ENCODE measurements around the gene IGSF8. TPM values are rescaled to one million over a fixed set of nuclear protein-coding genes. Genes with fewer than 3 reads are reported as not detected.
"Not testable (repeated sequence)": the region's sequence is repeated elsewhere in the genome, so short reads cannot be mapped to it uniquely, and the experiment has no call there.

Gene IGSF8
- total RNA-seq, 2 donors from 2014 or later, result 34.5 to 35.9 TPM

GRCh38 chr1:160128636-160129035, 30.2 kb upstream of the IGSF8 start:
- Histone ChIP-seq H3K27me3 (ENCODE audit: control insufficient read depth, insufficient read depth, low read length, poor library complexity, severe bottlenecking) (no peaks in the 10 kb centered on the region), H3K9me3 (ENCODE audit: control insufficient read depth, low read length) (no peaks in the 10 kb centered on the region), H3K36me3 (ENCODE audit: control insufficient read depth, insufficient read depth, low read length) (no peaks in the 10 kb centered on the region), H3K9ac (ENCODE audit: extremely low read depth, low read length, poor library complexity, severe bottlenecking) (no peak overlapping the region), H3K4me3 (ENCODE audit: low read length) (no peak overlapping the region), H3K4me1 (ENCODE audit: control insufficient read depth, insufficient read depth, low read length) (no peaks in the 10 kb centered on the region), H3K27ac (ENCODE audit: low read depth, low read length) (no peak overlapping the region)
- TF ChIP-seq CTCF (conservative IDR thresholded peaks at IDR 0.05), result no peak
- Mint-ChIP-seq H3K4me1 (no peaks in the 10 kb centered on the region), H3K27me3 (ENCODE audit: insufficient read depth) (no peaks in the 10 kb centered on the region), H3K36me3 (ENCODE audit: low read depth) (no peaks in the 10 kb centered on the region), H3K27ac (no peak overlapping the region), H3K9me3 (no peaks in the 10 kb centered on the region), H3K4me3 (no peak overlapping the region)
- DNase-seq, result no peak
- WGBS, 2 experiments (ENCODE audit: insufficient coverage in 1 of 2, insufficient read length in 1 of 2), result 91 to 100% methylated on average over 7 to 18 of the region's 18 CpGs

- H3K27ac ChIP-seq (ENCODE audit: low read depth, low read length), result no peak overlapping the region
- no peak overlapping the region for H3K27ac Mint-ChIP-seq
- no peaks in the 10 kb centered on the region for H3K9me3 Mint-ChIP-seq
Observed at GRCh38 chr1:160127865-160128523, 29.6 kb upstream of the IGSF8 start.

GRCh38 chr1:160127381-160127780, 29.0 kb upstream of the IGSF8 start:
- Histone ChIP-seq H3K4me1 (ENCODE audit: control insufficient read depth, insufficient read depth, low read length) (no peaks in the 10 kb centered on the region), H3K27ac (ENCODE audit: low read depth, low read length) (no peak overlapping the region), H3K27me3 (ENCODE audit: control insufficient read depth, insufficient read depth, low read length, poor library complexity, severe bottlenecking) (no peaks in the 10 kb centered on the region), H3K4me3 (ENCODE audit: low read length) (no peak overlapping the region), H3K36me3 (ENCODE audit: control insufficient read depth, insufficient read depth, low read length) (no peaks in the 10 kb centered on the region), H3K9ac (ENCODE audit: extremely low read depth, low read length, poor library complexity, severe bottlenecking) (no peak overlapping the region), H3K9me3 (ENCODE audit: control insufficient read depth, low read length) (no peaks in the 10 kb centered on the region)
- Mint-ChIP-seq H3K9me3 (no peaks in the 10 kb centered on the region), H3K36me3 (ENCODE audit: low read depth) (no peaks in the 10 kb centered on the region), H3K27ac (no peak overlapping the region), H3K4me1 (no peaks in the 10 kb centered on the region), H3K27me3 (ENCODE audit: insufficient read depth) (no peaks in the 10 kb centered on the region), H3K4me3 (no peak overlapping the region)
- DNase-seq, result no peak
- no peak for TF ChIP-seq CTCF (conservative IDR thresholded peaks at IDR 0.05)
- 95 to 98% methylated on average over 7 to 9 of the region's 9 CpGs for WGBS, 2 experiments (ENCODE audit: insufficient coverage in 1 of 2, insufficient read length in 1 of 2)

More at GRCh38 chr1:160127865-160128523, 29.6 kb upstream of the IGSF8 start:
- H3K27me3 ChIP-seq (ENCODE audit: control insufficient read depth, insufficient read depth, low read length, poor library complexity, severe bottlenecking), result no peaks in the 10 kb centered on the region
- Mint-ChIP-seq H3K36me3 (ENCODE audit: low read depth) (no peaks in the 10 kb centered on the region), H3K27me3 (ENCODE audit: insufficient read depth) (no peaks in the 10 kb centered on the region), H3K4me3 (no peak overlapping the region), H3K4me1 (no peaks in the 10 kb centered on the region)
- no peak overlapping the region for H3K4me3 ChIP-seq (ENCODE audit: low read length)
- TF ChIP-seq CTCF (conservative IDR thresholded peaks at IDR 0.05), result no peak
- WGBS, 2 experiments (ENCODE audit: insufficient coverage in 1 of 2, insufficient read length in 1 of 2), result 87 to 91% methylated on average over 7 of the region's 7 CpGs
- H3K36me3 ChIP-seq (ENCODE audit: control insufficient read depth, insufficient read depth, low read length), result no peaks in the 10 kb centered on the region
- no peaks in the 10 kb centered on the region for H3K4me1 ChIP-seq (ENCODE audit: control insufficient read depth, insufficient read depth, low read length)
- no peaks in the 10 kb centered on the region for H3K9me3 ChIP-seq (ENCODE audit: control insufficient read depth, low read length)
- H3K9ac ChIP-seq (ENCODE audit: extremely low read depth, low read length, poor library complexity, severe bottlenecking), result no peak overlapping the region
- DNase-seq, result no peak

- H3K36me3 ChIP-seq (ENCODE audit: control insufficient read depth, insufficient read depth, low read length); H3K27ac ChIP-seq (ENCODE audit: low read depth, low read length); H3K27ac Mint-ChIP-seq; DNase-seq; H3K27me3 Mint-ChIP-seq (ENCODE audit: insufficient read depth); H3K27me3 ChIP-seq (ENCODE audit: control insufficient read depth, insufficient read depth, low read length, poor library complexity, severe bottlenecking); H3K9me3 Mint-ChIP-seq; H3K4me3 ChIP-seq (ENCODE audit: low read length); H3K9ac ChIP-seq (ENCODE audit: extremely low read depth, low read length, poor library complexity, severe bottlenecking); H3K4me1 Mint-ChIP-seq; H3K9me3 ChIP-seq (ENCODE audit: control insufficient read depth, low read length); H3K4me3 Mint-ChIP-seq; H3K36me3 Mint-ChIP-seq (ENCODE audit: low read depth); H3K4me1 ChIP-seq (ENCODE audit: control insufficient read depth, insufficient read depth, low read length): not testable (repeated sequence)
- 100% methylated on average over 2 of the region's 4 CpGs; no CpG with 5 or more reads in 1 of the 2 experiments for WGBS, 2 experiments (ENCODE audit: insufficient coverage in 1 of 2, insufficient read length in 1 of 2)
Observed at GRCh38 chr1:160126342-160126741, 27.9 kb upstream of the IGSF8 start.

All from endodermal cell (in vitro differentiated cells).